Keratinocyte (primary cell): Measurements from ENCODE around the gene MAPK9. TPM values are rescaled to one million over a fixed set of nuclear protein-coding genes. Genes with fewer than 3 reads are reported as not detected.
A peak's percentile ranks its signal among the peaks of the same experiment; 100 is the strongest.

Source experiments
- DNase-seq: peaks from one replicate; pipeline ENCODE4 v3.0.0-alpha.2; 2011; ENCODE audit warnings: low read depth, missing footprints, low spot score
- FAIRE-seq: peaks from 2 replicates; lab custom pipeline; 2011; peaks lifted over from hg19 to GRCh38; lab: Jason Lieb, UNC
- H2AFZ ChIP-seq: 2 replicates; pipeline ENCODE4 v1.6.0; 2012; ENCODE audit warnings: low read length, control low read depth, inconsistent platforms; ENCODE audit not compliant: control insufficient read depth
- H3K27ac ChIP-seq: 2 replicates; pipeline ENCODE4 v1.5.1; 2011; ENCODE audit warnings: low read length; ENCODE audit not compliant: control insufficient read depth, insufficient read depth
- H3K27me3 ChIP-seq: 3 replicates; pipeline ENCODE4 v1.6.0; 2011; ENCODE audit warnings: low read length; ENCODE audit not compliant: control insufficient read depth, insufficient read depth; ENCODE audit errors: extremely low read depth
- H3K36me3 ChIP-seq, 2 experiments: 2 replicates in 1 of 2; 3 replicates in 1 of 2; pipeline ENCODE4 v1.5.1; 2011; ENCODE audit warnings: low read length in 2 of 2, mild to moderate bottlenecking in 1 of 2; ENCODE audit not compliant: control insufficient read depth in 2 of 2, insufficient read depth in 2 of 2; ENCODE audit errors: extremely low read depth in 1 of 2
- H3K4me1 ChIP-seq: 3 replicates; pipeline ENCODE4 v1.5.1; 2011; ENCODE audit warnings: low read length; ENCODE audit not compliant: control insufficient read depth, insufficient read depth; ENCODE audit errors: extremely low read depth
- H3K4me2 ChIP-seq: 3 replicates; pipeline ENCODE4 v1.6.0; 2011; ENCODE audit warnings: low read depth, low read length; ENCODE audit not compliant: control insufficient read depth, insufficient read depth; ENCODE audit errors: extremely low read depth
- H3K4me3 ChIP-seq, 3 experiments: fragments of 200-600 bp in 1 of 3; sonication (generic) in 1 of 3; 2 replicates in 2 of 3; 3 replicates in 1 of 3; pipeline ENCODE4 v1.5.1; 2011 to 2016; ENCODE audit warnings: low read length in 3 of 3, mild to moderate bottlenecking in 3 of 3, control low read depth in 2 of 3, inconsistent platforms in 1 of 3, low read depth in 1 of 3, mixed read lengths in 1 of 3, mixed run types in 1 of 3, moderate library complexity in 1 of 3; ENCODE audit not compliant: control insufficient read depth in 2 of 3, insufficient read depth in 2 of 3; ENCODE audit errors: extremely low read depth in 1 of 3
- H3K79me2 ChIP-seq: 2 replicates; pipeline ENCODE4 v1.6.0; 2012; ENCODE audit warnings: low read length; ENCODE audit not compliant: control insufficient read depth, insufficient read depth
- H3K9ac ChIP-seq: 3 replicates; pipeline ENCODE4 v1.6.0; 2011; ENCODE audit warnings: low read length; ENCODE audit not compliant: control insufficient read depth, insufficient read depth; ENCODE audit errors: extremely low read depth
- H3K9me1 ChIP-seq: 3 replicates; pipeline ENCODE4 v1.6.0; 2011; ENCODE audit warnings: low read length; ENCODE audit not compliant: control insufficient read depth, insufficient read depth; ENCODE audit errors: extremely low read depth
- H3K9me3 ChIP-seq: 2 replicates; pipeline ENCODE4 v1.5.1; 2012; ENCODE audit warnings: low read depth, low read length; ENCODE audit not compliant: control insufficient read depth
- H4K20me1 ChIP-seq: 3 replicates; pipeline ENCODE4 v1.6.0; 2011; ENCODE audit warnings: low read length; ENCODE audit not compliant: control insufficient read depth, insufficient read depth; ENCODE audit errors: extremely low read depth
- CTCF ChIP-seq, 3 experiments: IDR thresholded peaks in 1 of 3; conservative IDR thresholded peaks in 1 of 3; optimal IDR thresholded peaks in 1 of 3; 2 replicates in 2 of 3; 3 replicates in 1 of 3; pipeline versions ENCODE3 to v1.5.1; 2011; ENCODE audit warnings: low read length in 3 of 3, mild to moderate bottlenecking in 3 of 3, moderate library complexity in 2 of 3, control low read depth in 1 of 3, inconsistent platforms in 1 of 3; ENCODE audit not compliant: insufficient read depth in 2 of 3; ENCODE audit errors: extremely low read depth in 1 of 3
- EZH2 ChIP-seq: IDR thresholded peaks from one replicate; pipeline ENCODE4 v1.6.1; 2012; ENCODE audit warnings: inconsistent platforms, mild to moderate bottlenecking, low read length, moderate library complexity
- dilution Hi-C: fragments of 300-500 bp; cut with MboI; formaldehyde crosslinking; loops from one replicate; pipeline ENCODE4 v1.7.0; 2020; ENCODE audit warnings: low sequenced_read_pairs; ENCODE audit not compliant: extremely low pct_ligation_motif_present
- polyA plus RNA-seq, 5 experiments: library from polyadenylated mRNA; depleted of rRNA in 3 of 5; stranded (reverse) in 3 of 5; stranded (forward) in 1 of 5; unstranded in 1 of 5; fragments of >200 nt; gene quantifications; 1 replicate in 1 of 5; 2 replicates in 3 of 5; 3 replicates in 1 of 5; pipeline versions ENCODE4 v1.2.1 to v1.2.3, GENCODE V29; 2011 to 2012; ENCODE audit warnings: missing spikeins in 2 of 5, low read depth in 1 of 5, low replicate concordance in 1 of 5

Gene MAPK9
- polyA plus RNA-seq, 1 donor (not counting 4 experiments of a cell fraction or from before 2014, with no cell fraction given) = 49.4 TPM

DNA sequence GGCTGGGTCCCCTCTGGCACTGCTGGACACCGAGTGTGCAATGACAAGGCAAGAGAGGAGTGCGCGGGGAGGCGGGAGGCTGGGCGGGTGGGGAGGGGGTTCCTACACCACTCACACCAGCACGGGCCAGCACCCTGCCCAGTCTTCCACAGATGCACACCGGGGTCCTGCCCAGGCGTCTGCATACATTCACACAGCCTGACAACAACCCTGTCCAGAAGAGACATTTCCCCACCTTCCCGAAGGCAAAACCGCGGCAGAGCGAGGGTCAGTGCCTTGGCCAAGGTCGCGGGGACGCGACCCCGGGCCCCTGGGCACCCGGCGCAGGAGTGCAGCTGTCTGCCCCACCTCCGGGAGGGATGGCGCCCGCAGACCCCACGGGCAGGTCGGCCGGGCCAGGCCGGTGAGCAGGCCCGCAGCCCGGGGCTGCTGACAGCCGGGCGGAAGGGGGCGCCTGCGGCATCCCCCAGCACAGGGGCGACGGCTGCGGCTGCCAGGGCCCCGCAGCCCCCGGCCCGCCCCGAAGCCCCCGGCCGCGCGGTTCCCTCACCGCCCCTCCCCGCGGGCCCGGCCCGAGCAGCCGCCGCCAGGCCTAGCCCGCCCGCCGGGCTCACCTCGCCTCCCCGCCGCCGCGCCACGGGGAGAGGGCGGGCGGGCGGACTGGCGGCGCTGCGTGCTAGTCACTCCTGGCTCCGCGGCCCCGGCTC lies 496 bp downstream of the MAPK9 start:
- Histone ChIP-seq H3K9me3 (no peaks in the 10 kb centered on the region), H2AFZ (peak overlapping the region; percentile 43), H3K27me3 (no peaks in the 10 kb centered on the region), H3K9ac (peak overlapping the region; percentile 74), H3K4me3 (peak overlapping the region; percentile 65 to 83 (median 71)), H3K4me1 (peaks cover 22% of the 10 kb centered on the region), H3K27ac (peak overlapping the region; percentile 31), H4K20me1 (no peaks in the 10 kb centered on the region), H3K79me2 (peaks cover 42% of the 10 kb centered on the region), H3K36me3 (peaks cover 2 to 5% of the 10 kb centered on the region in 2 experiments), H3K4me2 (peak overlapping the region; percentile 89), H3K9me1 (no peaks in the 10 kb centered on the region)
- dilution Hi-C loops = no loop called here
- no peak for FAIRE-seq
- no peak for TF ChIP-seq EZH2
- peak in 1 of 3 experiments; percentile 40 for TF ChIP-seq CTCF (optimal IDR thresholded peaks at IDR 0.05 in 1 of 3, IDR thresholded peaks at IDR 0.05 in 1 of 3, conservative IDR thresholded peaks at IDR 0.05 in 1 of 3; ENCODE audit: extremely low read depth in 1 of 3, insufficient read depth in 2 of 3, low read length in 3 of 3)
- no peak for DNase-seq

GRCh38 chr5:180290568-180291233 lies 1.2 kb downstream of the MAPK9 start:
- Histone ChIP-seq H3K4me3 (peak overlapping the region; percentile 65 to 83 (median 66)), H3K27ac (no peak overlapping the region), H3K4me1 (peaks cover 22% of the 10 kb centered on the region), H3K36me3 (peaks cover 2 to 7% of the 10 kb centered on the region in 2 experiments), H4K20me1 (no peaks in the 10 kb centered on the region), H3K9ac (peak overlapping the region; percentile 74), H3K9me3 (no peaks in the 10 kb centered on the region), H2AFZ (no peak overlapping the region), H3K9me1 (no peaks in the 10 kb centered on the region), H3K27me3 (no peaks in the 10 kb centered on the region), H3K4me2 (peak overlapping the region; percentile 89), H3K79me2 (peaks cover 42% of the 10 kb centered on the region)
- dilution Hi-C loops = no loop called here
- TF ChIP-seq CTCF (optimal IDR thresholded peaks at IDR 0.05 in 1 of 3, IDR thresholded peaks at IDR 0.05 in 1 of 3, conservative IDR thresholded peaks at IDR 0.05 in 1 of 3; ENCODE audit: extremely low read depth in 1 of 3, insufficient read depth in 2 of 3, low read length in 3 of 3) (no peak), EZH2 (no peak)
- FAIRE-seq (no peak), DNase-seq (no peak)
